H9 (cell line): ENCODE results near the gene XG. TPM values are rescaled to one million over a fixed set of nuclear protein-coding genes. Genes with fewer than 3 reads are reported as not detected.

Experiments
- DNase-seq: peaks from one replicate; pipeline ENCODE4 v3.0.0-alpha.2; 2017
- H2AFZ ChIP-seq: one replicate; pipeline ENCODE4 v1.6.1; 2013; ENCODE audit warnings: mild to moderate bottlenecking, low read length, control low read depth, moderate library complexity
- H2AK5ac ChIP-seq: 2 replicates; pipeline ENCODE4 v1.6.1; 2013; ENCODE audit warnings: low read length, control low read depth, mixed read lengths; ENCODE audit not compliant: insufficient read length
- H2BK120ac ChIP-seq: one replicate; pipeline ENCODE4 v1.6.1; 2013; ENCODE audit warnings: low read depth, mild to moderate bottlenecking, low read length, control low read depth, inconsistent platforms; ENCODE audit not compliant: poor library complexity, severe bottlenecking
- H2BK12ac ChIP-seq: 2 replicates; pipeline ENCODE4 v1.6.1; 2013; ENCODE audit warnings: low read length, control low read depth, mixed read lengths, low read depth; ENCODE audit not compliant: insufficient read length
- H2BK15ac ChIP-seq: 2 replicates; pipeline ENCODE4 v1.6.1; 2013; ENCODE audit warnings: low read depth, low read length, control low read depth
- H2BK20ac ChIP-seq: one replicate; pipeline ENCODE4 v1.6.1; 2013; ENCODE audit warnings: low read depth, mild to moderate bottlenecking, low read length, control low read depth, inconsistent platforms; ENCODE audit not compliant: poor library complexity, severe bottlenecking
- H2BK5ac ChIP-seq: 2 replicates; pipeline ENCODE4 v1.6.1; 2013; ENCODE audit warnings: low read length, control low read depth, mixed read lengths; ENCODE audit not compliant: insufficient read length
- H3K14ac ChIP-seq: 2 replicates; pipeline ENCODE4 v1.6.1; 2013; ENCODE audit warnings: low read length, control low read depth; ENCODE audit not compliant: insufficient read depth
- H3K18ac ChIP-seq: 2 replicates; pipeline ENCODE4 v1.6.1; 2013; ENCODE audit warnings: low read depth, mild to moderate bottlenecking, mixed read lengths, low read length, control low read depth; ENCODE audit not compliant: insufficient read length
- H3K23ac ChIP-seq: 2 replicates; pipeline ENCODE4 v1.6.1; 2013; ENCODE audit warnings: low read length, control low read depth, mixed read lengths, low read depth; ENCODE audit not compliant: insufficient read length
- H3K23me2 ChIP-seq: 2 replicates; pipeline ENCODE4 v1.6.1; 2013; ENCODE audit warnings: low read depth, mild to moderate bottlenecking, mixed read lengths, low read length, control low read depth; ENCODE audit not compliant: insufficient read length, poor library complexity, severe bottlenecking
- H3K27ac ChIP-seq: 2 replicates; pipeline ENCODE4 v1.5.1; 2013; ENCODE audit warnings: low read length, control low read depth, mixed read lengths, low read depth; ENCODE audit not compliant: insufficient read length
- H3K27me3 ChIP-seq: 2 replicates; pipeline ENCODE4 v1.6.1; 2013; ENCODE audit warnings: low read length, control low read depth, inconsistent platforms; ENCODE audit not compliant: insufficient read depth
- H3K4ac ChIP-seq: 2 replicates; pipeline ENCODE4 v1.6.1; 2013; ENCODE audit warnings: low read depth, mild to moderate bottlenecking, control low read depth, inconsistent platforms, low read length, moderate library complexity
- H3K4me1 ChIP-seq: 2 replicates; pipeline ENCODE4 v1.6.1; 2013; ENCODE audit warnings: low read length, control low read depth, inconsistent platforms; ENCODE audit not compliant: insufficient read depth
- H3K4me2 ChIP-seq: 2 replicates; pipeline ENCODE4 v1.6.1; 2013; ENCODE audit warnings: low read length, control low read depth, mixed read lengths; ENCODE audit not compliant: insufficient read length, insufficient read depth
- H3K56ac ChIP-seq: 2 replicates; pipeline ENCODE4 v1.6.1; 2013; ENCODE audit warnings: low read depth, mild to moderate bottlenecking, mixed read lengths, low read length, control low read depth; ENCODE audit not compliant: insufficient read length
- H3K79me1 ChIP-seq: 2 replicates; pipeline ENCODE4 v1.6.1; 2013; ENCODE audit warnings: low read depth, mild to moderate bottlenecking, moderate library complexity, low read length, control low read depth, inconsistent platforms; ENCODE audit not compliant: insufficient read depth, poor library complexity, severe bottlenecking
- H3K79me2 ChIP-seq: 2 replicates; pipeline ENCODE4 v1.6.1; 2013; ENCODE audit warnings: low read length, control low read depth, inconsistent platforms; ENCODE audit not compliant: insufficient read depth
- H3K9ac ChIP-seq: 2 replicates; pipeline ENCODE4 v1.6.1; 2013; ENCODE audit warnings: low read length, control low read depth, mixed read lengths; ENCODE audit not compliant: insufficient read length; ENCODE audit errors: extremely low read depth
- H3K9me3 ChIP-seq: one replicate; pipeline ENCODE4 v1.6.1; 2013; ENCODE audit warnings: low read depth, low read length, inconsistent platforms; ENCODE audit not compliant: control insufficient read depth
- H3T11ph ChIP-seq: one replicate; pipeline ENCODE4 v1.6.1; 2013; ENCODE audit warnings: mild to moderate bottlenecking, low read length, control low read depth, inconsistent platforms
- H4K20me1 ChIP-seq: one replicate; pipeline ENCODE4 v1.6.1; 2013; ENCODE audit not compliant: control insufficient read depth, insufficient read length, insufficient read depth
- H4K5ac ChIP-seq: 2 replicates; pipeline ENCODE4 v1.6.1; 2013; ENCODE audit warnings: low read depth, mild to moderate bottlenecking, mixed read lengths, low read length, control low read depth; ENCODE audit not compliant: insufficient read length
- H4K8ac ChIP-seq: replicated peaks from 2 replicates; pipeline ENCODE4 v1.6.1; 2013; ENCODE audit warnings: low read length, control low read depth, mixed read lengths, low read depth; ENCODE audit not compliant: insufficient read length
- H4K91ac ChIP-seq: 2 replicates; pipeline ENCODE4 v1.6.1; 2013; ENCODE audit warnings: low read depth, mild to moderate bottlenecking, moderate library complexity, mixed read lengths, low read length, control low read depth; ENCODE audit not compliant: insufficient read length
- H3K27ac Mint-ChIP-seq, 3 experiments: 2 replicates in 2 of 3; 3 replicates in 1 of 3; pipeline ENCODE4 v1.8.0; 2020 to 2021; ENCODE audit warnings: mixed read lengths in 3 of 3, mild to moderate bottlenecking in 1 of 3, moderate library complexity in 1 of 3
- H3K27me3 Mint-ChIP-seq: 2 replicates; pipeline ENCODE4 v1.8.0; 2021; ENCODE audit warnings: low read depth, mild to moderate bottlenecking, moderate library complexity, mixed read lengths
- H3K36me3 Mint-ChIP-seq, 3 experiments: 2 replicates in 2 of 3; 3 replicates in 1 of 3; pipeline ENCODE4 v1.8.0; 2020 to 2021; ENCODE audit warnings: low read depth in 3 of 3, mixed read lengths in 3 of 3; ENCODE audit not compliant: insufficient read depth in 1 of 3
- H3K4me1 Mint-ChIP-seq, 2 experiments: 2 replicates each; pipeline ENCODE4 v1.8.0; 2020; ENCODE audit warnings: mixed read lengths in 2 of 2
- H3K4me3 Mint-ChIP-seq, 2 experiments: 2 replicates in 1 of 2; 3 replicates in 1 of 2; pipeline ENCODE4 v1.8.0; 2020 to 2021; ENCODE audit warnings: mild to moderate bottlenecking in 2 of 2, mixed read lengths in 2 of 2, moderate library complexity in 1 of 2
- H3K9me3 Mint-ChIP-seq, 2 experiments: 2 replicates in 1 of 2; 3 replicates in 1 of 2; pipeline ENCODE4 v1.8.0; 2020; ENCODE audit warnings: mild to moderate bottlenecking in 2 of 2, mixed read lengths in 2 of 2, moderate library complexity in 1 of 2
- WGBS: extraction: QIAGEN DNeasy Blood & Tissue Kit; methylation state at CpG from one replicate; pipeline ENCODE4 v1.1.7; 2013; ENCODE audit warnings: missing lambda C conversion rate, low lambda C conversion rate, mixed read lengths; ENCODE audit not compliant: insufficient read length; ENCODE audit errors: extremely low coverage; 5-methylcytosine and 5-hydroxymethylcytosine counted together
- total RNA-seq: library from RNA; stranded (reverse); gene quantifications from 2 replicates; pipeline ENCODE4 v1.2.1, GENCODE V29; 2021
- TF ChIP-seq, protein P1 (sequence below): fragments of 200-600 bp; sonication (generic); conservative IDR thresholded peaks from 3 replicates; pipeline ENCODE4 v1.8.0; 2021; ENCODE audit warnings: antibody characterized with exemption, mild to moderate bottlenecking

The XG gene
- total RNA-seq, 1 experiment from 2014 or later, result 1.1 TPM

DNA sequence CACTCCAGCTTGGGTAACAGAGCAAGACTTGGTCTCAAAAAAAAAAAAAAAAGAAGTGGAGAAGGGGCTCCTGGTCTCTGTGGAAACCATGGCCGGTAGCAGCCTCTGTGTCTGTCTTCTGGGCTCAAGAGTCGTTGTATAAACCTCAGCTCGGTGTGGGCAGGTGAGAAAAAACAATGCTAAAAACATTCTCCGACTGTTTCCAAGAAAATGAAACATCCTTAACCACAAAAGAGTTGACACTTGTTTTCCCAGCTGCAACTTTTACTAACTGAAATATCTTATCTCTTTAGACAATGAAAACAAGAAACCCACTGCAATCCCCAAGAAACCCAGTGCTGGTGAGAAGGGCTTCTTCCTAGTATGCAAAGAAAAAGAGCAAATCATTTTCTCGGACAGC is 34.5 kb upstream of the XG start:
- no peak overlapping the region for H3K27ac ChIP-seq
- H4K8ac ChIP-seq, result no peak overlapping the region
- Mint-ChIP-seq H3K9me3 (no peaks in the 10 kb centered on the region; a peak in 1 of 5 replicates), H3K27me3 (no peaks in the 10 kb centered on the region; the same call in 1 of the 2 replicates), H3K36me3 (peaks cover 25 to 49% (median 43%) of the 10 kb centered on the region in 3 experiments), H3K4me1 (0 out of 4 replicates have a peak, but pooled peaks cover 0 to 2% of the 10 kb centered on the region in 2 experiments), H3K4me3 (no peak overlapping the region), H3K27ac (no peak overlapping the region)
- H2BK12ac ChIP-seq, result no peak overlapping the region
- no peak overlapping the region for H3K4me2 ChIP-seq
- no peak overlapping the region for H3K23ac ChIP-seq
- no peak overlapping the region for H2AFZ ChIP-seq
- no peak overlapping the region for H2BK5ac ChIP-seq
- no peak overlapping the region for H3K9ac ChIP-seq
- H2BK15ac ChIP-seq, result no peak overlapping the region
- no peak overlapping the region for H3K14ac ChIP-seq
- H3K4me1 ChIP-seq, result no peaks in the 10 kb centered on the region
- H2BK20ac ChIP-seq, result no peak overlapping the region
- no peak overlapping the region for H4K91ac ChIP-seq
- no peak overlapping the region for H3T11ph ChIP-seq
- DNase-seq, result no peak
- no peak overlapping the region for H4K5ac ChIP-seq
- H3K23me2 ChIP-seq, result no peaks in the 10 kb centered on the region
- H3K27me3 ChIP-seq, result no peaks in the 10 kb centered on the region
- H4K20me1 ChIP-seq, result no peaks in the 10 kb centered on the region
- no CpG with 5 or more reads among the region's 5 CpGs for WGBS
- TF ChIP-seq, protein P1, sequence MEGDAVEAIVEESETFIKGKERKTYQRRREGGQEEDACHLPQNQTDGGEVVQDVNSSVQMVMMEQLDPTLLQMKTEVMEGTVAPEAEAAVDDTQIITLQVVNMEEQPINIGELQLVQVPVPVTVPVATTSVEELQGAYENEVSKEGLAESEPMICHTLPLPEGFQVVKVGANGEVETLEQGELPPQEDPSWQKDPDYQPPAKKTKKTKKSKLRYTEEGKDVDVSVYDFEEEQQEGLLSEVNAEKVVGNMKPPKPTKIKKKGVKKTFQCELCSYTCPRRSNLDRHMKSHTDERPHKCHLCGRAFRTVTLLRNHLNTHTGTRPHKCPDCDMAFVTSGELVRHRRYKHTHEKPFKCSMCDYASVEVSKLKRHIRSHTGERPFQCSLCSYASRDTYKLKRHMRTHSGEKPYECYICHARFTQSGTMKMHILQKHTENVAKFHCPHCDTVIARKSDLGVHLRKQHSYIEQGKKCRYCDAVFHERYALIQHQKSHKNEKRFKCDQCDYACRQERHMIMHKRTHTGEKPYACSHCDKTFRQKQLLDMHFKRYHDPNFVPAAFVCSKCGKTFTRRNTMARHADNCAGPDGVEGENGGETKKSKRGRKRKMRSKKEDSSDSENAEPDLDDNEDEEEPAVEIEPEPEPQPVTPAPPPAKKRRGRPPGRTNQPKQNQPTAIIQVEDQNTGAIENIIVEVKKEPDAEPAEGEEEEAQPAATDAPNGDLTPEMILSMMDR, result no peak
- no peak overlapping the region for H3K18ac ChIP-seq
- H3K9me3 ChIP-seq, result no peaks in the 10 kb centered on the region
- no peaks in the 10 kb centered on the region for H3K79me1 ChIP-seq
- H3K56ac ChIP-seq, result no peak overlapping the region
- H3K79me2 ChIP-seq, result no peaks in the 10 kb centered on the region
- no peak overlapping the region for H2AK5ac ChIP-seq
- H3K4ac ChIP-seq, result no peak overlapping the region
- no peak overlapping the region for H2BK120ac ChIP-seq
